K562 (cell line): ENCODE results near the gene FHIP2A. TPM values are rescaled to one million over a fixed set of nuclear protein-coding genes. Genes with fewer than 3 reads are reported as not detected.

Source experiments
- BRD9 ChIP-seq: fragments of 450-650 bp; IDR thresholded peaks from 2 replicates; pipeline ENCODE4 v1.6.1; 2018; ENCODE audit warnings: low read depth; ENCODE audit not compliant: partially characterized antibody
- CBX2 ChIP-seq: fragments of 200-600 bp; sonication (generic); IDR thresholded peaks from one replicate; pipeline ENCODE4 v1.6.1; 2012; ENCODE audit warnings: mild to moderate bottlenecking, low read length, inconsistent platforms; ENCODE audit not compliant: insufficient read depth, poor library complexity, severe bottlenecking
- ETV6 ChIP-seq, 3 experiments: fragments of 150-350 bp in 1 of 3; sonication (generic) in 1 of 3; formaldehyde crosslinking in 1 of 3; IDR thresholded peaks; 2 replicates each; pipeline versions ENCODE4 v1.6.1 to v1.8.0; 2014 to 2022; ENCODE audit warnings: borderline replicate concordance in 2 of 3, low read depth in 2 of 3, antibody characterized with exemption in 1 of 3, low read length in 1 of 3, mild to moderate bottlenecking in 1 of 3, missing genetic modification reagents in 1 of 3
- KLF13 ChIP-seq: fragments of 450-650 bp; IDR thresholded peaks from 2 replicates; pipeline ENCODE4 v1.6.1; 2016; ENCODE audit warnings: missing genetic modification characterization, low read depth, mild to moderate bottlenecking, missing compliant biosample characterization, moderate library complexity, borderline replicate concordance
- OTX1 ChIP-seq: fragments of 450-650 bp; formaldehyde crosslinking; IDR thresholded peaks from 2 replicates; pipeline ENCODE4 v1.4.0; 2022; ENCODE audit warnings: mild to moderate bottlenecking
- SMAD4 ChIP-seq: fragments of 250-450 bp; sonication (Bioruptor Pico); conservative IDR thresholded peaks from 2 replicates; pipeline ENCODE4 v1.8.0; 2021; ENCODE audit warnings: inconsistent platforms, mild to moderate bottlenecking, moderate library complexity
- polyA plus RNA-seq, 8 experiments: library from polyadenylated mRNA; depleted of rRNA in 4 of 8; stranded (reverse) in 5 of 8; unstranded in 3 of 8; fragments of >200 nt; fragmentation: Nextera tagmentation in 2 of 8; fragmentation: Illumina TruSeq in 1 of 8; extraction: Ambion mirVana in 2 of 8; extraction: Trizol in 1 of 8; gene quantifications; 2 replicates each; pipeline versions ENCODE4 v1.2.1 to v1.2.3, GENCODE V29; 2011 to 2014; ENCODE audit warnings: inconsistent platforms in 1 of 8, missing spikeins in 1 of 8
- total RNA-seq, 7 experiments: library from RNA; depleted of rRNA in 6 of 7; stranded (reverse); fragments of >200 nt in 6 of 7; fragmentation: Illumina TruSeq in 2 of 7; extraction: Trizol in 2 of 7; gene quantifications; 2 replicates each; pipeline versions ENCODE4 v1.2.1 to v1.2.3, GENCODE V29; 2011 to 2021; ENCODE audit warnings: low replicate concordance in 1 of 7
- TF ChIP-seq, protein P1 (sequence below), 2 experiments: IDR thresholded peaks; 2 replicates each; pipeline ENCODE4 v1.6.1; 2011; ENCODE audit warnings: borderline replicate concordance in 1 of 2, control low read depth in 1 of 2, low read depth in 1 of 2, low read length in 1 of 2, mild to moderate bottlenecking in 1 of 2, mixed read lengths in 1 of 2, moderate library complexity in 1 of 2; ENCODE audit not compliant: insufficient read depth in 1 of 2, insufficient read length in 1 of 2, poor library complexity in 1 of 2, severe bottlenecking in 1 of 2; ENCODE audit errors: extremely low read depth in 1 of 2
- TF ChIP-seq, protein P2 (sequence below): fragments of 450-650 bp; formaldehyde crosslinking; IDR thresholded peaks from 2 replicates; pipeline ENCODE4 v1.4.0; 2020; ENCODE audit warnings: mild to moderate bottlenecking, moderate library complexity

FHIP2A gene
- total and polyA plus RNA-seq, 9 of the 15 experiments (the other 6 are each of a cell fraction or from before 2014, with no cell fraction given), result 1.5 to 7.4 (median 3.3) TPM

DNA sequence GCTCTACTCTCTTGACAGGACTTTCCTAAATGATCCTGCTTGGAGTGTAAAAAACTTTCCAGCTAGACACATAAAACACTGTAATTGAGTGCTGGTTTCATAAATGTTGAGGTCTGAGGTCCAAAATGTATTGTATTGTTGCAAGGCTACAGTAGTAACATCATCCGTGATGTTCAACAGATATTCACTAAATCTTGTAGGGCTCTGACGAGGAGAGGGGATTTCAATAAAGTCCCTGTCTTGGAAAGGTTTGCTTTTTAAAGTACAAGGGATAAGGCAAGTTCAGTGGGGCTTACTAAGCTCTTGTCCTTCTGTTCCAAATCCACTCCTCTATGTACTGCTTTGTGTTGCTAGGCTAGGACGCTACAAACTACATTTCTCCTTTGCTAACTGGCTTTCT lies 48.9 kb downstream of the FHIP2A start (continued):
- TF ChIP-seq, protein P1, sequence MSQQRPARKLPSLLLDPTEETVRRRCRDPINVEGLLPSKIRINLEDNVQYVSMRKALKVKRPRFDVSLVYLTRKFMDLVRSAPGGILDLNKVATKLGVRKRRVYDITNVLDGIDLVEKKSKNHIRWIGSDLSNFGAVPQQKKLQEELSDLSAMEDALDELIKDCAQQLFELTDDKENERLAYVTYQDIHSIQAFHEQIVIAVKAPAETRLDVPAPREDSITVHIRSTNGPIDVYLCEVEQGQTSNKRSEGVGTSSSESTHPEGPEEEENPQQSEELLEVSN (IDR thresholded peaks at IDR 0.05; ENCODE audit: borderline replicate concordance in 1 of 2, extremely low read depth in 1 of 2, insufficient read depth in 1 of 2, insufficient read length in 1 of 2, low read depth in 1 of 2, low read length in 1 of 2, poor library complexity in 1 of 2, severe bottlenecking in 1 of 2), result no peak
- no peak for TF ChIP-seq CBX2
- TF ChIP-seq, protein P2, sequence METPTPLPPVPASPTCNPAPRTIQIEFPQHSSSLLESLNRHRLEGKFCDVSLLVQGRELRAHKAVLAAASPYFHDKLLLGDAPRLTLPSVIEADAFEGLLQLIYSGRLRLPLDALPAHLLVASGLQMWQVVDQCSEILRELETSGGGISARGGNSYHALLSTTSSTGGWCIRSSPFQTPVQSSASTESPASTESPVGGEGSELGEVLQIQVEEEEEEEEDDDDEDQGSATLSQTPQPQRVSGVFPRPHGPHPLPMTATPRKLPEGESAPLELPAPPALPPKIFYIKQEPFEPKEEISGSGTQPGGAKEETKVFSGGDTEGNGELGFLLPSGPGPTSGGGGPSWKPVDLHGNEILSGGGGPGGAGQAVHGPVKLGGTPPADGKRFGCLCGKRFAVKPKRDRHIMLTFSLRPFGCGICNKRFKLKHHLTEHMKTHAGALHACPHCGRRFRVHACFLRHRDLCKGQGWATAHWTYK (CRISPR knock-in tag), result no peak
- TF ChIP-seq SMAD4 (CRISPR knock-in tag), result no peak
- TF ChIP-seq KLF13 (tag), result no peak
- no peak for TF ChIP-seq OTX1 (CRISPR knock-in tag)
- TF ChIP-seq ETV6 (IDR thresholded peaks at IDR 0.05; ENCODE audit: borderline replicate concordance in 1 of 2, low read depth in 2 of 2, low read length in 1 of 2), result no peak
- TF ChIP-seq ETV6 (CRISPR knock-in tag; IDR thresholded peaks at IDR 0.05; ENCODE audit: borderline replicate concordance), result no peak
- no peak for TF ChIP-seq BRD9
- TF ChIP-seq, all 486 proteins: peak for 0
